HepG2 (cell line): ENCODE measurements around the gene TXN2. TPM values are rescaled to one million over a fixed set of nuclear protein-coding genes. Genes with fewer than 3 reads are reported as not detected.
A peak's percentile ranks its signal among the peaks of the same experiment; 100 is the strongest.

Experiments used
- AHDC1 ChIP-seq: sonication (generic); formaldehyde crosslinking; IDR thresholded peaks from 2 replicates; pipeline ENCODE4 v1.5.1; 2020; ENCODE audit warnings: mild to moderate bottlenecking, missing genetic modification reagents, borderline replicate concordance
- CENPT ChIP-seq: sonication (generic); formaldehyde crosslinking; IDR thresholded peaks from 2 replicates; pipeline ENCODE4 v1.8.0; 2022; ENCODE audit warnings: low read depth, mild to moderate bottlenecking, moderate library complexity, missing genetic modification reagents
- FOXK2 ChIP-seq: fragments of 450-650 bp; IDR thresholded peaks from 2 replicates; pipeline ENCODE4 v1.6.1; 2016
- FOXP1 ChIP-seq, 2 experiments: fragments of 450-650 bp in 1 of 2; IDR thresholded peaks; 2 replicates each; pipeline ENCODE4 v1.6.1; 2017 to 2018; ENCODE audit warnings: antibody characterized with exemption in 1 of 2
- HNRNPH1 ChIP-seq: fragments of 200-400 bp; formaldehyde crosslinking; optimal IDR thresholded peaks from 2 replicates; pipeline ENCODE3; 2017; ENCODE audit warnings: mild to moderate bottlenecking, low read depth, low read length
- KDM6A ChIP-seq: IDR thresholded peaks from 2 replicates; pipeline ENCODE4 v1.6.1; 2016; ENCODE audit warnings: low read depth
- NFE2L2 ChIP-seq: fragments of 150-350 bp; IDR thresholded peaks from 2 replicates; pipeline ENCODE4 v1.6.1; 2014; ENCODE audit warnings: low read length
- TFDP1 ChIP-seq: IDR thresholded peaks from 2 replicates; pipeline ENCODE4 v1.6.1; 2016; ENCODE audit warnings: missing compliant biosample characterization, missing genetic modification reagents, borderline replicate concordance
- ZBTB2 ChIP-seq: sonication (generic); formaldehyde crosslinking; IDR thresholded peaks from 2 replicates; pipeline ENCODE4 v1.8.0; 2022; ENCODE audit warnings: low read depth, missing genetic modification reagents
- ZFYVE20 ChIP-seq: sonication (generic); formaldehyde crosslinking; IDR thresholded peaks from 2 replicates; pipeline ENCODE4 v1.8.0; 2023; ENCODE audit warnings: low read depth, mild to moderate bottlenecking, moderate library complexity, missing genetic modification reagents, borderline replicate concordance
- ZNF282 ChIP-seq: fragments of 450-650 bp; IDR thresholded peaks from 2 replicates; pipeline ENCODE4 v1.6.1; 2018; ENCODE audit not compliant: partially characterized antibody
- ZNF337 ChIP-seq: sonication (generic); formaldehyde crosslinking; IDR thresholded peaks from 2 replicates; pipeline ENCODE4 v1.5.1; 2020; ENCODE audit warnings: missing genetic modification reagents, low read depth, mild to moderate bottlenecking, borderline replicate concordance
- polyA plus RNA-seq, 8 experiments: library from polyadenylated mRNA; depleted of rRNA in 3 of 8; stranded (reverse) in 7 of 8; unstranded in 1 of 8; fragments of >200 nt; fragmentation: Illumina TruSeq in 4 of 8; extraction: Trizol in 4 of 8; gene quantifications; 2 replicates each; pipeline versions ENCODE4 v1.2.1 to v1.2.3, GENCODE V29; 2011 to 2016; ENCODE audit warnings: low read depth in 4 of 8, missing spikeins in 1 of 8, mixed read lengths in 1 of 8; ENCODE audit not compliant: insufficient read depth in 1 of 8
- total RNA-seq, 5 experiments: library from RNA; depleted of rRNA; stranded (reverse); fragments of >200 nt; fragmentation: Illumina TruSeq; extraction: Trizol; gene quantifications; 2 replicates each; pipeline ENCODE4 v1.2.3, GENCODE V29; 2016; ENCODE audit warnings: low read depth in 1 of 5
- TF ChIP-seq, protein P1 (sequence below): sonication (generic); formaldehyde crosslinking; IDR thresholded peaks from 2 replicates; pipeline ENCODE4 v1.4.0; 2020; ENCODE audit warnings: missing genetic modification reagents; ENCODE audit errors: not compliant biosample characterization
- TF ChIP-seq, protein P2 (sequence below): IDR thresholded peaks from 2 replicates; pipeline ENCODE4 v1.6.1; 2016; ENCODE audit warnings: mild to moderate bottlenecking
- TF ChIP-seq, protein P3 (sequence below): sonication (generic); formaldehyde crosslinking; IDR thresholded peaks from 2 replicates; pipeline ENCODE4 v1.5.0; 2020; ENCODE audit warnings: mild to moderate bottlenecking, missing genetic modification reagents

The TXN2 gene
- total and polyA plus RNA-seq, 2 of the 13 experiments (the other 11 are each of a cell fraction or from before 2014, with no cell fraction given) = 41.4 to 109 TPM

GRCh38 chr22:36419177-36419911, 62.1 kb downstream of the TXN2 start (continued):
- TF ChIP-seq ZNF337 (no peak), NFE2L2 (no peak), AHDC1 (CRISPR knock-in tag) (peak; percentile 89; the same call in 1 of the 2 replicates), ZFYVE20 (CRISPR knock-in tag) (no peak), ZBTB2 (CRISPR knock-in tag) (no peak), CENPT (CRISPR knock-in tag) (no peak), FOXP1 (IDR thresholded peaks at IDR 0.05) (peak; percentile 99), FOXP1 (CRISPR knock-in tag; IDR thresholded peaks at IDR 0.05) (peak; percentile 99), TFDP1 (CRISPR knock-in tag) (peak; percentile 54; the same call in 1 of the 2 replicates), FOXK2 (peak; percentile 98), ZNF282 (no peak), HNRNPH1 (no peak), KDM6A (CRISPR knock-in tag) (peak; percentile 98)
- TF ChIP-seq, protein P1, sequence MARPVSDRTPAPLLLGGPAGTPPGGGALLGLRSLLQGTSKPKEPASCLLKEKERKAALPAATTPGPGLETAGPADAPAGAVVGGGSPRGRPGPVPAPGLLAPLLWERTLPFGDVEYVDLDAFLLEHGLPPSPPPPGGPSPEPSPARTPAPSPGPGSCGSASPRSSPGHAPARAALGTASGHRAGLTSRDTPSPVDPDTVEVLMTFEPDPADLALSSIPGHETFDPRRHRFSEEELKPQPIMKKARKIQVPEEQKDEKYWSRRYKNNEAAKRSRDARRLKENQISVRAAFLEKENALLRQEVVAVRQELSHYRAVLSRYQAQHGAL (CRISPR knock-in tag) = no peak
- TF ChIP-seq, protein P2, sequence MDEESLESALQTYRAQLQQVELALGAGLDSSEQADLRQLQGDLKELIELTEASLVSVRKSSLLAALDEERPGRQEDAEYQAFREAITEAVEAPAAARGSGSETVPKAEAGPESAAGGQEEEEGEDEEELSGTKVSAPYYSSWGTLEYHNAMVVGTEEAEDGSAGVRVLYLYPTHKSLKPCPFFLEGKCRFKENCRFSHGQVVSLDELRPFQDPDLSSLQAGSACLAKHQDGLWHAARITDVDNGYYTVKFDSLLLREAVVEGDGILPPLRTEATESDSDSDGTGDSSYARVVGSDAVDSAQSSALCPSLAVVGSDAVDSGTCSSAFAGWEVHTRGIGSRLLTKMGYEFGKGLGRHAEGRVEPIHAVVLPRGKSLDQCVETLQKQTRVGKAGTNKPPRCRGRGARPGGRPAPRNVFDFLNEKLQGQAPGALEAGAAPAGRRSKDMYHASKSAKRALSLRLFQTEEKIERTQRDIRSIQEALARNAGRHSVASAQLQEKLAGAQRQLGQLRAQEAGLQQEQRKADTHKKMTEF (CRISPR knock-in tag) = peak; percentile 96
- TF ChIP-seq, protein P3, sequence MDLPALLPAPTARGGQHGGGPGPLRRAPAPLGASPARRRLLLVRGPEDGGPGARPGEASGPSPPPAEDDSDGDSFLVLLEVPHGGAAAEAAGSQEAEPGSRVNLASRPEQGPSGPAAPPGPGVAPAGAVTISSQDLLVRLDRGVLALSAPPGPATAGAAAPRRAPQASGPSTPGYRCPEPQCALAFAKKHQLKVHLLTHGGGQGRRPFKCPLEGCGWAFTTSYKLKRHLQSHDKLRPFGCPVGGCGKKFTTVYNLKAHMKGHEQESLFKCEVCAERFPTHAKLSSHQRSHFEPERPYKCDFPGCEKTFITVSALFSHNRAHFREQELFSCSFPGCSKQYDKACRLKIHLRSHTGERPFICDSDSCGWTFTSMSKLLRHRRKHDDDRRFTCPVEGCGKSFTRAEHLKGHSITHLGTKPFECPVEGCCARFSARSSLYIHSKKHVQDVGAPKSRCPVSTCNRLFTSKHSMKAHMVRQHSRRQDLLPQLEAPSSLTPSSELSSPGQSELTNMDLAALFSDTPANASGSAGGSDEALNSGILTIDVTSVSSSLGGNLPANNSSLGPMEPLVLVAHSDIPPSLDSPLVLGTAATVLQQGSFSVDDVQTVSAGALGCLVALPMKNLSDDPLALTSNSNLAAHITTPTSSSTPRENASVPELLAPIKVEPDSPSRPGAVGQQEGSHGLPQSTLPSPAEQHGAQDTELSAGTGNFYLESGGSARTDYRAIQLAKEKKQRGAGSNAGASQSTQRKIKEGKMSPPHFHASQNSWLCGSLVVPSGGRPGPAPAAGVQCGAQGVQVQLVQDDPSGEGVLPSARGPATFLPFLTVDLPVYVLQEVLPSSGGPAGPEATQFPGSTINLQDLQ (CRISPR knock-in tag) = no peak
